DMS114 treated with DMSO at 0.1 percent for 48 hours (cell line): ENCODE measurements around the gene ENAM.
"Not testable (repeated sequence)": the region's sequence is repeated elsewhere in the genome, so short reads cannot be mapped to it uniquely, and the experiment has no call there.

ENCODE experiments used
- DNase-seq: peaks from one replicate; lab custom pipeline; 2025; ENCODE audit not compliant: unreplicated experiment; lab: John Stamatoyannopoulos, UW

Gene ENAM

DNA sequence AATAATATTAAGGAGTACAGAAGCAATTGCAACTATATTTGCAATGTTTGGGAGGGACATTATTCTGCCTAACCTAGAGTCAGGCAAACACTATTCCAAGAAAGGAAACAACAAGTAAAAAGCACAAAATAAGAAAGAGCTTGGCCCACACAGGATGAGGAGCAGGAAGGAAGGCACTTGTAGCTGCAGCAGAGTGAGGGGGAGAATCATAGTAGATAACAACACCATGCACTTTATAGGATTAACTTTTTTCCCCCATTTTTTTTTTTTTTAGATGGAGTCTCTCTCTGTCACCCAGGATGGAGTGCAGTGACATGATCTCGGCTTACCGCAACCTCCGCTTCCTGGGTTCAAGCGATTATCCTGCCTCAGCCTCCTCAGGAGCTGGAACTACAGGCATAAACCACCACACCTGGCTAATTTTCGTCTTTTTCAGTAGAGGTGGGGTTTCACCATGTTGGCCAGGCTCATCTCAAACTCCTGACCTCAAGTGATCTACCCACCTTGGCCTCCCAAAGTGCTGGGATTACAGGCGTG lies 48.1 kb downstream of the ENAM start:
- no peak for DNase-seq

DNA sequence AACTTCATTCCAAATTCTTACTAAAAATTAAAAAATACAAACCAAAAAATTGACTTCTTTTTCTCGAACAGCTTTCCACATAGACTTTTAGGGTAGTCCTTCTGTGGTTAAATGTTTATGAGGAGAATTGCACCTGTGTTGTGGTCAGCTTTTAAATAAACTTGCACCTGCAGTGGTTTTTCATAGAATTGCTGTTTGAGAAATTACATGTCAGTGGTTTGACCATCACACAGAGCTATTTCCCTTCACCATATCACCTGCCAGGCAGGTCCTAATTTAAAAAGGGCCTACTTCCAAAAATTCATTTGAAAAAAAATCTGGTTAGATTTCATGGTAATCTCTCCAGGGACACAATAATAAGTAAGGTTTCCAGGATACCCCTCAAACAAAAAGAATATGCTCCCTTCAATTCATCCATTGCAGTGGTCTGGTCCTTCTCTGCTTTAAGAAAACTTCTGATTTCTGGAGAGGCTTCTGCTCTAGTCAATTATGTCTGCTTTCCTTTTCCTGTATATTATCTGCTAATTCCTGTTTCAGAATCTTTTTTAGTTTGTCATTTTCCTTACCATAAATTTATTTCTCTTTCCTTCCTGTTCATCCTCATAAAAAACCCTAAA lies 49.9 kb downstream of the ENAM start:
- no peak for DNase-seq

DNA sequence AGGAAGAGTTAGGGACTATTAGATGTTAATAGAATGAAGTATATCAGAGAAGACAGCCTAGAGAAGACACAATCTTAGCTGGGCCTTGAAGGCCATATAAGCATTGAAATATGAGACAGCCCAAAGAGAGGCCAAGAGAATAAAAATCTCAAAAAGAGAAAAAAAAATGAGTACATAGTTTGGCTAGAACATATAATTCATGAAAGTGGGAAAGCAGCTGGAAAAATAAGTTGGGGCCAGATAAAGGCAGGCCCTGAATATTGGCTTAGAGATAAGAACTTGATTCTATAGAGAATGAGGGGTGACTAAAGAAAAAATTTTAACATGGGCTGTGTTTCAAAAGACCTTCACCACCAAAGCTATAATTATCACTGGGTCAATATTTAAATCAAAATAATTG lies 52.4 kb downstream of the ENAM start:
- DNase-seq: no peak

DNA sequence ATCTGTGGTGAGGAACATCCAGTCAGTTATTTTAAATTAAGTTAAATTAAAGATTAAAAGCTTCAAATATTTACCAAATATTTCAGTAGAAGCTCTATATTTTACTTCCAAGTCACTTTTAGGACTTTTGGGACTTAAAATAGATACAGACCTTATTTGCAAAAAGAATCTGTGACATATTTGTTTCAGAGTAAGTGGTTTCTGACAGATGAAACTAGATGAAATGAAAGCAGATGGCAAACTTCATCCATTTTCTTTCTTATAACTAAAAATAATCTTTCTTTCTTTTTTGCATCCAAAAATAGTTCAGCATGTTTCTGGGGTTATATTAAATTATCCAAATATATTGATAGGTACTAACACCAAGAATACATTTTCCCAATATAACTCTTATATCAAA lies 53.2 kb downstream of the ENAM start:
- no peak for DNase-seq

DNA sequence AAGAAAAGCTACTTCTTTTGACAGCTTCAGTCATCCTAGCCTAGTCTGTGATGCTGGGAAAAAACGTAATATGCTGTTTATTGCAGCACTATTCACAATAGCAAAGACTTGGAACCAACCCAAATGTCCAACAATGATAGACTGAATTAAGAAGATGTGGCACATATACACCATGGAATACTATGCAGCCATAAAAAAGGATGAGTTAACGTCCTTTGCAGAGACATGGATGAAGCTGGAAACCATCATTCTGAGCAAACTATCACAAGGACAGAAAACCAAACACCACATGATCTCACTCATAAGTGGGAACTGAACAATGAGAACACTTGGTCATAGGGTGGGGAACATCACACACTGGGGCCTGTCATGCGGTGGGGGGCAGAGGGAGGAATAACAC lies 53.6 kb downstream of the ENAM start:
- not testable (repeated sequence) for DNase-seq

DNA sequence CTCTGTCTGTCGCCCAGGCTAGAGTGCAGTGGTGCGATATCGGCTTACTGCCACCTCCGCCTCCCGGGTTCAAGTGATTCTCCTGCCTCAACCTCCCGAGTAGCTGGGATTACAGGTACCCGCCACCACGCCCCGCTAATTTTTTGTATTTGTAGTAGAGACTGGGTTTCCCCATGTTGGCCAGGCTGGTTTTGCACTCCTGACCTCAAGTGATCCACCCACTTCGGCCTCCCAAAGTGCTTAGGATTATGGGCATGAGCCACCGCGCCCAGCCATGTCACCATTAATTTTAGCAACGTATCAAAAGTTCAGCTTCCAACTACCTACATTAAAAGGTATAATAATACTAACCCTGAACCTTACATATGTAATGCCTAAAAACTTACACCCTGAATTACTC lies 58.8 kb downstream of the ENAM start:
- no peak for DNase-seq

DNA sequence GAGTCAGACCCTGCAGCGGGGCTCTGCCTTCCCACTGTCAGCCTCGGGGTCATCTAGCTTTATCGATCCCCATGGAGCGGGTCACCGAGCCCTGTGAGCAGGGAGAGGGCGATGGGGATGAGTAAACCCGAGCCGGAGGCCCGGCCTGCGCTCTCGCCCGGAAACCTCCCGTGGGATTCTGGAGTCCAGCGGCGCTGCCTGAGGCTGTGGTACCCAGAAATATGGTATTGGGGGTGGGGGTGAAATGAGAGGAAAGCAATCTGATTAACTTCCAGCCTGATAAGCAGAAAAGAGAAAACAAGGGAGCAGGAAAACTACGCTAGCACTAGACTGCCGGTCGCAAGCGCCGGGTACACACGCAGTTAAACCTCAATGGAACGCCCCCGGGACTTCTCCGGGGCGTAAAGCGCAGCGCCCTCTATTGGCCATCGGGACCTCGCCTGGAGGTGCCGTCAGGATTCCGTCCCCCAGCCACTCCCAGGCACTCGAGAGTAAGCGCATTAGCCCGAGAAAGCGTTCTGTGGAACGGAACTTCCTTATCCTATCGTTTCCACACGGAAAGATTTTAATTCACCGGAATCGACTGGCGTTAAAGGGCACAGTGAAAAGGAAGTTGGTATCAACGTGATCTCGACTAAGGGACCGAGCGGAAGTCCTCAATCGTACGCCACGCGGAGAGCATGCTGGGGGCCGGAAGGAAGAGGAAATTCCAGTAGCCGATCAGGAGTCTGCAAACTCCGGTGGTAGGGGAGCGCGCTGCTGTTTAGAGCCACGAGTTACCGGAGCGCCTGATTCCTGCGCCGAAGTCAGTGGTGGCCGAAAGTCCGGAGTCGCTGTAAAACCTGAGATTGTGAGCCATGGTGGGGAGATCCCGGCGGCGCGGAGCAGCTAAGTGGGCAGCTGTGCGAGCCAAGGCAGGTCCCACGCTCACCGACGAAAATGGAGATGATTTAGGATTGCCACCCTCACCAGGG lies 59.6 kb downstream of the ENAM start, which contains the start of gene UTP3:
UTP3 (plus strand) TSS at position 712 of the 974 bp plus-strand sequence; CDS start at position 858, 146 bp downstream.
- DNase-seq: peak; percentile 89

DNA sequence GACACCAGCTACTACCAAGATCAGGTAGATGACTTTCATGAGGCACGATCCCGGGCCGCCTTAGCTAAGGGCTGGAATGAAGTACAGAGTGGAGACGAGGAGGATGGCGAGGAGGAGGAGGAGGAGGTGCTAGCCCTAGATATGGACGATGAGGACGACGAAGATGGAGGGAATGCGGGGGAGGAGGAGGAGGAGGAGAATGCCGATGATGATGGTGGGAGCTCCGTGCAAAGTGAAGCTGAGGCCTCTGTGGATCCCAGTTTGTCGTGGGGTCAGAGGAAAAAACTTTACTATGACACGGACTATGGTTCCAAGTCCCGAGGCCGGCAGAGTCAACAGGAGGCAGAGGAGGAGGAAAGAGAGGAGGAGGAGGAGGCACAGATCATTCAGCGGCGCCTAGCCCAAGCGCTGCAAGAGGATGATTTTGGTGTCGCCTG lies 60.3 kb downstream of the ENAM start:
- DNase-seq: no peak

DNA sequence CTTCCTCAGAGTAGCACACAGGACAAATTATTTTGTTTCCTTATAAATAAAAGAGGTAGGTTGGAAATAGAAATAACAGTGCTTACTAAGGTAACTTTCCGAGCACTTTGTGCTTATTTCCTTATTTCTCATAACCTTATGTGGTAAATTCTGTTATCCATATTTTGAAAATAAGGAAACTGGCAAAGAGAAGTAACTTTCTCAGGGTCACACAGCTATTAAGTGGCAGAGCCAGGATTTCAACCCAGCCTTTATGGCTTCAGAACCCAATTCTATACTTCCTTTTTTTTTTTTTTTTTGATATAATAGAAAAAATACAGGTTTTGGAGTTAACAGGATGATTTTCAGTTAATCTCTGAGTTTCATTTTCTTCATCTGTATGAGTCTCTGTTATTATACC lies 63.1 kb downstream of the ENAM start:
- DNase-seq: no peak

DNA sequence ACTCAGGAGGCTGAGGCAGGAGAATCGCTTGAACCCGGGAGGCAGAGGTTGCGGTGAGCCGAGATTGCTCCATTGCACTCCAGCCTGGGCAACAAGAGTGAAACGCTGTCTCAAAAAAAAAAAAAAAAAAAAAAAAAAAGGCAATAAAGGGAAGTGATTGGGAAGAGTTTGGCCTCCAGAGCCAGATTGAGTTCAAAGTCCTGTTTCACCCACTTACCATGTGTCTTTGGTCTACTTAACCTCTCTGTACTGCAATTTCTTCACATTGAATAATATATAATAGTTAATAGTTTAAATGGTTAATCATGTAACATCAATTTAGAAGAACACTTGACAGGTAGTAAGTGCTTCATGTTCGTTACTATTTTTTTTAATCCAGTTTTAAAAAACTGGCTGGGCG lies 66.1 kb downstream of the ENAM start:
- DNase-seq: not testable (repeated sequence)
